Inferior parietal cortex (tissue), 1 donor: ENCODE measurements around the gene PLA2G4F.

Experiments
- DNase-seq: peaks from one replicate; pipeline ENCODE4 v3.0.0-alpha.2; 2016; ENCODE audit errors: extremely low spot score

PLA2G4F gene

DNA sequence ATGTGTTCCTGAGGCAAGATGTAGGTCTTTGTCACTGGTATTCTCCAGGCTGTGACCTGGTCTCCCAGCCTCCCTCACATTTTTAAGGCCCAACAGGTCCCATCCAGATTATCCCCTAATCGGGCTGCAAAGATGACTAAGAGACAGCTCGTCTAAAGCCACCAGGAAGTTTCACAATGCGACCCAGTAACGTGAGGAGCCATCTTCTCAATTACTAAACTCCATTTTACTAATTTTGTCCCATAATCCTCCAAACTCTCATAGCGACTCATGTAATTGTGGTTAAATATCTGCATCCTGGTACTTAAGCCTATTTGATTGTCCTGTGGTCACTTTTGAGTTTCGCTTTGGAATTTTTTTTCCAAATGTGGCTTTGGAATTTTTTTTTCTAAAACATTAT lies 8.7 kb upstream of the PLA2G4F start:
- no peak for DNase-seq

DNA sequence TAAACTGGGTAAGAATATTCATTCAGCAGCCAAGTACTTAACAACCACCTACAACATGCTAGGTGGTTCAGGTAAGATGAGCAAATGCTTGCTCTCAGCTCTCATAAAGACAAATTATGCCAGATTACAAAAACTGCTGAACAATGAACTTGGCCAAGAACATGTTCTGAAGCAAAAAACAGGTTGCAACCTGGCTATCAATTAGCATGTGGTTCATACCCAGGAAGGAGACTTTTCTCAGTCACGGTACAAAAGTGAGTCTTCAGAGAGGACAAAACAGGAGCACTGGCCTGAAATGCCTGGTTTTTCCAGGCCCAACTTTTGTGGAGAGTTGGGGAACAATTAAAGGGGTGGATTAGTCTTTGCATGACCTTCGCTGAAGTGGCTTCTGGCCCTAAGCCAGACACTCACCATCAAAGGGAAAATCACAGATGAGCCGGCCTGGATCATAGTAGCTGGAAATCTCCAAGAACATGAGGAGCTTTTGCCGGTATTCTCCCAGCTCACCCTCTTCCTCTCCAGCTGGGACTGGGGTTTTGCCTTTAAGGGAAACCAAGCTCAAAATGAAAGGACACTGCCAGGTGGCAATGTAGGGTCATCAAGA lies 7.6 kb upstream of the PLA2G4F start:
- DNase-seq, result no peak

DNA sequence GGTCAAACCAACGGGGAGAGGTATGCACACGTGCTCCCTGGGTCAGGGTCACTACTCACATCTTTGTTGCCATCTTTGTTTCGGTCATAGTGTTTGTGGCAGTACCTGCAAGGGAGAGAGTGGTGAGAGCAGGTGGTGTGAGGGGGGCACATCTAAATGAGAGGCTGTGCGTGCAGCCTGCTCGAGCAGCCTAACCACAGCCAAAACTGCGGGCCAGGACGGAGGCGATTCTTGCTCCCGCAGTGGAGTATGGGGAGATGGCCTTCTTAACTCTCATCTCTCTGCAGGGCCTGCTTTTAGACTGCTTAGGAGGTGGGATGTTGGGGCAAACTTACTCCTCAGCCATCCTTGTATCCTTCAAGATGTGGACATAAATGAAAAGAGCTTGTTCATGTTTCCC lies 6.9 kb upstream of the PLA2G4F start:
- DNase-seq, result no peak

DNA sequence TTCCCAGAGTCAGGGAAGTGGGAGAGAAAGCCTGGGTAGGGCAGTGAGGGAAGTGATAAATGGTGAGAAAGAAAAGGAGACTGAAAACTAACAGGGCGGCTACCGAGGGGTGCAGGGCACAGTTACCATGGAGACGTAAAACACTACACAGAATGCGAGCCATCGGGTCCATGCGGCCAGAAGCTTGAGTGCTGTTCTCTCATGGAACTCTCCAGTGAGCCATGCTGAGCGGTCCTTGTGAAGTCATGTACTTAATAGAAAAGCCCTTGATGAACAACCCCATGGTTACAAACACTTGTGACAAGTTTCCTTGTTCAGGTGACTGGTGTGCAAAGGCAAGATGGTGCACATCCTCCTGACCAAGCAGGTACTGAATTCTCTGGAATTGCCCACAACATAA lies 3.7 kb upstream of the PLA2G4F start:
- no peak for DNase-seq

DNA sequence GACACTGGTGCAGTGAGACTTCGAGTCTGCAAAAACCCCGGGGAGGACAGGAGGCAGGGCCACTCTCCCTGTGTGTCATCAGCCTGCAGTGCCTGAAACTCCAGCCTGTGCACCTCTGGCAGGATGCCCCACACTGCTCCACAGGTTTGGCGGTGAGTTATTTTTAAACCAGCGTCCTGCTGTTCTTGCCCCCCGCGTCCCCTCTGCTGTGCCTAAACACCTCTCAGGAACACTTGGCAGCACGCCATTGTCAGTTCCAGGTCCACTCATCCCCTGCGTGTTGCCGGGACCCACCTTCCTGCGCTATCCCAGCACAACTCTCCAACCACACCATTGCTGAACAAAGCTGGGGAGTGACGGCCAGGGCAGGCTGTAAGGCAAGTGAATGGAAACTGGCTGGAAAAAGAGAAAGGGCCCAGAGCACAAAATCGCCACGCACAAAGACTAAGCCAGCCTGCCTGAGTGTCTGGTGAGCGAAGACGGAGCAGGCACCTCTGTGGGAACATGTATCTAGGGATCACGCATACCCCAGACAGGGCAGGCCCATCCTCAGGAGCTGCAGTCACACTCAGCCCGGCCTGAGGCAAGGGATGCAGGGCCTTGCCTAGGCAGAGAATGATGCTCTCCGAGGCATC lies 3.1 kb upstream of the PLA2G4F start:
- DNase-seq, result no peak

DNA sequence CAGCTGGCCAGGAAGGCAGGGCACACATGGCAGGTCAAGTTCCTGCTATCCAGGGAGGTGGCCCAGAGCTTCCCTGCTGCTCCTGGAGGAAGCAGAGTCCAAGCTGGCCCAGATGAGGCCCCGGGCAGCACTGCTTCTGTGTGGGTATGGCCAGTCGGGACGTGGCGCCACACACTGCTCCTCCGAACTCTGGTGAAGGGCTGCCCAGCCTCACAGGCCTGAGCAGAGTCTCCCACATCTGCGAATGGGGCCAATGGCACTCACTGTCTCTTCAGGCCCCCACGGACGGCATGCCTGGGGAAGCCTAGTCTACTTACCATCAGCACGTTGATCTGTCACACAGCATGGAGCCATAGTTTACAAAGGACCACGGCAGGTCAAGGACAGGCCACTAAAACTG lies 2.5 kb upstream of the PLA2G4F start:
- DNase-seq, result no peak

DNA sequence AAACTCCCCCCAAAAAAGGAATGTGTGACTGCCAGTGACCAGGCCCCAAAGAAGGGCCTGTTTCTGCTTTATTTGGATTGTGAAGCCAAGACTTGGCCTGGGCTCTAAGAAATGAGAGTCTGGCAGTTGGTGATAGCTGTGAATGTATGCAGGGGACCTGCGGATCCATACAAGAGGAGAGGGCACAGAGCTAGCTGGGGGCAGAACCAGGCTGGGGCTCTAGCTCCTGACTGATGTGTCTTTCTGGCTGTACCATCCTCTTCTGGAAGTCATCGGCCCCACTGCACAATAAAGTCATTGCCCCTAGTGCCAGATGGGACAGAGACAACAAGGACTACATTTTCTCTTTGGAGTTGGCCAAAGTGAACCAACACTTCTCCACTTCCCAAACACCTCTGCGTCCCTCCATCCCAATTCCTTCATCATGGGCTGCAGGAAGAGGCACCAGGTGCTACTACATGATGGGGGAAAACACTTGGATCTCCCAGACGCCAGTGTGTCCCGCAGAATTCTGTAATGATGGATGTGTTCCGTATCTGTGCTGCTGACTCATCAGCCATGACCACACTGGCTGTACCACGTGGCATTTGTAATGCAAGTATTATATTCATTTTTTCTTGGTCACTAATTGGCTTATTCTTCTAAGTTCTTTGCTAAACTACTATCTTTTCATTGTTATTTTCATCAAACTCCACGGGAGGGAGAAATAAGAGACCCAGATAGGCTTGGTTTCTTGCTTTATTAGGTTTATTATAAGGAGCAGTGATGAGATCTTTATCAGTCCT lies 1.7 kb upstream of the PLA2G4F start:
- no peak for DNase-seq

DNA sequence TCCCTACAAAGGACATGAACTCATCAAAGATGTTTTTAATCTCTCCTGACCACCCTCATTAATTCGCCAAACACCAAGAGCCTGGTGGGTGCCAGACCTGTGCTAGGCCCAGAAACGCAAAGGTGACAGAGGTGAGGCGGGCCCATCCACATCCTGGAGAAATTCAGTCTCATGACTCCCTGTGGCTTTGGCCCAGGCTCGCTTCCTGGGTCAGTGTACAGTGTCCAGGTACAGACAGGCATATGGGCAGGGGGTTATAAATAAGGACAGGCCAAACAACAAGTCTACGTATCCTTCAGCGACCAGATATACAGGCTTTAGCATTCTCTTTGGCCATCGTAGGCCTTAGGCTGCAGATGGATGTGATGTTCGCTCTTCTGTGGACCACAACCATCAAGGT lies 945 bp upstream of the PLA2G4F start:
- DNase-seq, result no peak

DNA sequence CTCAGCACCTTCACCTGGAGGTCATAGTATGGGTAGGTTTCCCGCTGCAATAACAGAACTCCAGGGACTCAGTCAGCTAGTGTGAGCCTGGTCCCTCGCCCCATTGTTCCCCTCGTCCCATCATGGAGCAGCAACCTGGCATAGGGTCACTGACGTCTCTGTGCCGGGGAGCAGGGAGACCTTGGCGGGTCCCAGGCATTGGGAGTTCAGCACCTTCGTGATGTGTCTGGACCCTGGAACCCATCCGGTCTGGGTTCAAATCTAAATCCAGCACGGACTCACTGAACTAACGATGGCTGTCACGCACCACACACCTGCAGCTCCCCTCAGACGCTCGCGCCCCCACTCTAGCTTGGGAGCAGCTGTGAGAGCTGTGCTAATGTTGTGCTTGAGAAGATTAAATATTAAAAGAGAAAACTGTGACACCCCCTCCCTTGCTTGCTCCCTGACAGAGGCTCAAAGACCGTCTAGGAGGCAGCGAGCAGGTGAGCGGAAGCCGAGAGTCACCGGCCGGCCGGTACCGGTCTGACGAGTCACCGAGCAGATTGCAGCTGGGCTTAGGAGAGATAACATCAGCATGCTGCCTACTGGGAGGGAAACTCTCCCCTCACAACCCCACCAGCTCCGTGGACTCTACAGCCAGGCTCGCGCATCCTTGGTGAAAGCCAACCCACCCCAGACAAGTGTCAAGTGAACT lies 742 bp downstream of the PLA2G4F start:
- DNase-seq, result no peak

DNA sequence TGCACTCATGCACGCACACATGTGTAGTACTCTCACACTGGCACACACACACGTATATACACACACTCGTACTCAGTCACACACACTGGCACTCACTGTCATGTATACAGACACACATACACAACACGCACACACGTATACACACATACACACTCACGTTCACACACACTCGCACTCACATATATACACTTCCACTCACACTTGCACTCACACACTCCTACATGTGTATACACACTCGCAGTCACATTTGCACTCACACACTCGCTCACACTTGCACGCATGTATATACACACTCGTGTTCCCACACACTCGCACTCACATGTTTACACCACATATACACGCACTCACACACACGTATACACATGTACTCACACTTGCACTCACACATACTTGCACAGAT lies 1.5 kb downstream of the PLA2G4F start:
- no peak for DNase-seq

DNA sequence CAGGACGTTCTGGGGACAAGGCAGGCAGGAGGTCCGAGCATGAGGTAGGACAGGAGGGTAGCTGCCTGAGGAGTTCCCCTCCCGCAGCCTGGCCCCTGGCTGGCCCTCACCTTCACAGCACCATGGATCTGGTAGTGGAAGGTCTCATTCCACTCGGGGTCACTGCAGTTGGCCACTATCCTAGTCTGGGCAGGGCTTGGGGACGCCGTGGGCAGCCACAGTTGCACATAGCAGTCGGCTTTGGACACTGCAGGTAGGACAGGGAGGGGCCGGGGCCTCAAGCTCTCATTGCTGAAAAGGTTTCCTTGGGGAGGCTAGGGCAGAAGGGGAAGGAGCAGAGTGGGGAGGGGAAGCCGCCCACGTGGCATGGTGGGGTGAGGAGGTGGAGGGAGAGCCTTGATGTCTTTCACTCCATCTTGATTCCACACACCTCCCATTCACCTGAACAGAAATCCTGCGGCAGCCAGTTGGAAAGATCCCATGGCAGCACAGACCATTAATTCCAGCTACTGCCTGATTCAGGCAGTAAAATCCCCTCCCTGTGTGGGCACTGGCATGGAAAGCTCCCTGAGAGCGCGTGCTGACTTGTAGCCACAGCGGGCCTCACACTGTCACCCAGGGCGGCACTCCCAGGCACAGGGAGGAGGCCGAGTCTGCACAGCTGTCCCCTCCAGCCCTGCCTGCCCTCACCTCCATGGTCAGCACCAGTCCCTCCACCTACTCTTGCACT lies 2.1 kb downstream of the PLA2G4F start:
- DNase-seq, result no peak

DNA sequence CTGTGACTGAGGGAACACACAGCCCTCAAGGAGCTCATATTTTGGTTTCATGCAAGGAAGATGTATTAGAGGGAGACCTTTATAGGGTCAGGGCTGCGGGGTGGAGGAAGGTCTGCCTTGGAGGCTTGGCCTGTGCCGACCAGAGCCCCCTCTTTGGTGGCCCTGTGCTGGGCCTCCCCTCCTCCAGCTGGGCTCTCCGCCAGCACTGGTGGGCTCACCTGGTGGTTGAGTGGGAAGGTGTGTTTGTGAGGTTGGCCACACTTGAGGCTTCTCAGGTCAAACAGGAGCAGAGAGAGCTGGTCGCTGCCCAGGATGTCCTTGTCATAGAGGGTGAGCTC lies 2.6 kb downstream of the PLA2G4F start:
- DNase-seq, result no peak

DNA sequence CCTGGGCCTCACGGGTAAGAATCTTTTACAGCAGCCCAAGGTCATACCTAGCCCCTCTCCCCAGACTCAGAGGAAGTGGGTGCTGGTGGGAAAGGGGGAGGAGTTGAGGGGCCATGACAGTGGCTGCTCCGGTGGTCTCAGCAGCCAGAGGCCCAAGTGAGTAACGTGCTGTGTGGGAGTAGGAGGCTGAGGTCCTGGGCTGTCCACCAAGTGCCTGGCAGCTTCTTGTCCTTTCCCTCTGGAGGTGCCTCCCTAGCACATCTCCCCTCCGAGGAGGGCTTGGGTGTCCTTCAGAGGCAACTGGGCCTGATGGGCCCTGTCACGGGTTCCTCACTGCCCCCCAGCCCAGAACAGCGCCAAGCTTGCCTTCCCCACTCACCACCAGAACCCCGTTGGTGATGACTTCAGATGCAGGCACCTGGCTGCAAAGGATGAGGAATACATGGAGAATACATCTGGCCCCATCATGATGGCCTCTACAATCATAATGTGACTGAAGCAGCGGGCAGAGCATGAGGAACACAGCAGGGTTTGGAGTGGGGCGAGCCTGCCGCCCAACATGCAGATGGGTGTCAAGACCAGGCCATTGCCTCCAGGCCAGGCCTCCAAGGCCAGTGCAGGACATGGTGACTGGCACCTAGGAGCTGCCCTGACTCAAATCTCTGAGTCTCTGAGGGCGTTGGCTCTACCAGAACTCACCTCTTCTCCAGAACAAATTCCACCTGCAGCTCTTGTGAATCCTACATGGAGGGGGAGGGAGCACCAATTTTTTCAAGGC lies 3.3 kb downstream of the PLA2G4F start:
- DNase-seq, result no peak

DNA sequence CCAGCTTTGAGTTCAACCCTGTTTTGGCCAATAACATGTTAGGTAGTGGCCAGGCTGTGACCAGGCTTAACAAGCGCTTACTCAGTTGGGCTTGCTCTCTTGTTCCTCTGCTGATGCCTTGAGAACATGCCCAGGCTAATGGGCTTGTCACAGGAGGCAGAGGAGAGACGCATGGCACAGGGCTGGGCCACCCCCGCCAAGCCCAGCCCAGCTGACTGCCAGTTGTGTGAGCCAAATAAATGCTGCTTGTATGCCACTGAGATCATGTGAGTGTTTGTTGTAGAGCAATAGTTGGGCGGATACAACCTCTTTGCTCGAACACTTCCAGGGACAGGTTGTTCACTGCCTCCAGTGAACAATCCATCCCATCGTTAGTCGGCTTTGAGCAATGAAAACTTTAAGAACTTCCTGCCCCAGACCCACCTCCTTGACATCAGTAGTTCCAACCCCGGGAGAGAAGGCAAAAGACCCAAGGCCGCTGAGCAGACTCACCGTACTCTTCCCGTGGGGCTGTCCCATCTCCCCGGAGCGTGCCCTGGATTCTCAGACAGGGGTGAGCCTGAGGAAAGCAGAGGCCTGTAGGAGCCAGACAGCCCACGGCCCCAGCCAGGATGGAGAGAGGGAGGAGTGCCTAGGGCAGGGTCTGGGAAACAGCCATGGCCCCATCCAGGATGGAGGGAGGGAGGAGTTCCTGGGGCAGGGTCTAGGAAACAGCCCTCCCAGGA lies 4.1 kb downstream of the PLA2G4F start:
- no peak for DNase-seq

DNA sequence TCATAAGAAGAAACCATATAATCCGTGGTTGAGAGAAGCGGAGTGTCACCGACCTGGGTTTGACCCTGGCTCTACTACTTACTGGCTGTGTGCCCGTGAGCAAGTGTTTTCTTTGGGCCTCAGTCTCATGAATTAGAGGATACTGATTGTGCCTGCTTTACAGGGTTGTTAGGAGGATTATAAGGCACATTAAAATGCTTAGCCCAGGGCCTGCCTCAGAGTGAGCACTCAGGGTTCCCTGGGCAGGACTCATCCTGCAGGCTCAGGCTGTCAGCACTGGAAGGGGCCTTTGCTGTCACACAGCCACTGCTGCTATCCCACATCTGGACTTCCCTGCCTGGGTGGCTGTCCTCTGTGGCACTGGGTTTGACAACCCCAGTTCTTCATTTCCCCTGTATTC lies 4.7 kb downstream of the PLA2G4F start:
- DNase-seq, result no peak

DNA sequence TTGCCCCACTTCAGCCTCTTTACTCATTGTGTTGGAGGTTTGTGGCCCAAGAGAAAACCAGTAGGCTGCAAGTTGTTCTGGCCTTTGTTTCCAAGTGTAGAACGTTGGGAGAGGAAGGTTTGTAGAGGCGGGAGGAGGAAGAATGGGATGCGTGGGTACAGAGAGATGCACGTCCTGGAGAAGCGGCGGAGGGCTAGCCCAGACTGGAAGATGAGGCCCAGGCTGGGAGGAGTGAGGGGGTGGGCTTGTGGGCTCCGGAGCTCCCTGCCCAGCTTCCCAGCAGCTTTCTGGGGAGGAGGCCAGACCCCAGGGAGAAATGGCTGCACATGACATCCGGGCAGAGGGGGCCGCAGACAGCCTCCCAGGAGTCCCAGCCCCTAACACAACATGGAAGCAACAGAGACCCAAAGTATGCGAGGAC lies 5.3 kb downstream of the PLA2G4F start:
- DNase-seq, result no peak

DNA sequence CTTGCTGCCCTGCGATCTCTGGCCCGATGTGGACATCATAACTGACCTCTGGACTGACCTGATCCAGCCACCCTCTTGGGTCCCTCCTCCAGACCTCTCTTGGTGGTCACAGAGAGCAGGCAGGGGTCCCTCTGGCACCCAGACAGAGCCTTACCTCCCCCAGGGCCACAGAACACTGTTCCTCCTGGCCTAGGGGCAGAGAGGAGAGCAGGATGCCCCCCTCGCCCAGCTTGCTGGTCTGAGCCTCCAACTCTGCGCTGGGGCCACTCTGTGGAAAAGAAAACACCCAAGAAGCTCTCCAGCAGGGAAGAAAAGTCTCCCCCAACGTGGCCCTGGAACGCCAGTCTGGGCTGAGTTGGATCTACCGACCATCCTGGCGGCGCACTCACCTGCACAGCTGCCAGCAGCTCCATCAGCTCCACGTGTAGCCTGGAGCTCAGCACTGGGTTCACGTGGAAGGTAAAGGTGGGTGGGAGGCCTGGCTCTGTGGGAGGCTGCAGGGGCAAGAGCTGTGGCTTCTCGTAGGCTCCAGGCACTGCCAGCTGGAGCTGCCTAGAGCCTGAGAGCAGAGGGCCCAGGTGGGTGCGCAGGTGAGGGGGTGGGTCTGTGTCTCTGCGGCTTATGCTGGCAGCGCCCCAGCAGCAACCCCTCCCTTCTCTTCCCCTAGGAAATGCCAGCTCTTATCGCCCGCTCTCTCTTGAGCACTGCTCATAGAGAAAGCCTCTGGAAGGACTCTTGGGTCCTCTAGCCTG lies 6.0 kb downstream of the PLA2G4F start:
- DNase-seq, result no peak

DNA sequence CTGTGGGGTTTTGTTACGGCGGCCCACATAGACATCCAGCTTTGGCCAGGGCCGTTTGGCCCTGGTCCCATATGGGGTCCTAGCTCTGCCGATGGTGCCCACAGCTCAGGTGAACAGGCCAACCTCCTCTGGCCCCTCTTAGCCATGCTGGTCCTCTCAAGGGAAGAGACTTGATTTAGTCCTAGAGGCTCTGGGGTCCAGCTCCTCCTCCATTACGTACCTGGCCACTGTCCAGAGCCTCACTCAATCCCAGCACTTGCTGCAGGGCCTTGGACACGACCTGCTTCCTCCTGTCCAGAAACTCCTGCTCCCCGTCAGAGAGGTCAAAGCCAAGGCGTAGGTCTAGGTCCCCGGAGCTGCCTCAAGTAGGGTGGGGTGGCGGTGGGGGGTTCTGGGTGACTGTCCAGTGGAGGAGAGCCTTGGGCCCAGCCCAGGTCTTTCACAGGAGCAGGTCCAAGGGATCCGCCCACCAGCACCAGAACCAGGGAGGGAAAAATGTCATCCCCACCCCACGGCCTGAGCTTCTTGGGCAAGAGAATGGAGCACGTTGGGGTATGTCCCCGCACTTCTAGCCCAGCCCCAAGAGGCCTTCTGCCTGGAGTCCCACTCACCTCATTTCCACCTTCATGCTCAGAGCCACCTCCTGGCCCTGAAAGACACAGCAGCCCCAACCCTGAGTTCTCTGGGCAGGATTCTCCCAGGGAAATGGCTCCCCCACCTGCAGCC lies 6.8 kb downstream of the PLA2G4F start:
- DNase-seq, result no peak

DNA sequence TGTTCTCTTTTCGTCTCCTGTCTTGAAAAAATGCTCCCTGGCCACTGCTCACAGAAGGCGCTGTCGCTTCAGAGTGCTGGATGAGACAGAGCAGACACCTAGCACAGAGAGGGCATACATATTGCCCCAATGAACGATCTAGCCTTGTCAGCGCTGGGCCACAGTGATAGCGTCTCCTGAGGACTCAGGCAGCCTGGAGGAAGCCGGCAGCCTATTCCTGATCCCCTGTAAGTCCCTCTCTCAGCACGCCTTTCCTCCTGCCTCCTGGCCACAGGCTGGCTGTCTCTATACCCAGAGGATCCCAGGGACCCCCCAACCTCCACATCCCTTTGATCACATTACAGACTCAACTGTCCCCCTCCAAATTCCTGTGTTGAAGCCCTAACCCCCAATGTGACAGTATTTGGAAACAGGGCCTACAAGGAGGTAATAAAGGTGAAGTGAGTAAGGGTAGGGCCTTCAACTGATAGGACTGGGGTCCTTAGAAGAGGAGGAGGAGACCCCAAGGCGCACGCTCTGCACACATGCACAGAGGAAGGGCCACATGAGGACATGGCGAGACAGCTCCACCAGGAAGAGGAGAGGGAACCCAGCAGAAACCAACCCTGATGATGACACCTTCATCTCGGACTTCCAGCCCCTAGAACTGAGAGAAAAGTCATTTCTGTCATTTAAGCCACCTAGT lies 7.5 kb downstream of the PLA2G4F start:
- no peak for DNase-seq
